Mucosa of descending colon (tissue), 3 donors: Measurements from ENCODE around the gene LGR6. TPM values are rescaled to one million over a fixed set of nuclear protein-coding genes. Genes with fewer than 3 reads are reported as not detected.

Experiments
- ATAC-seq: fragments of 200-7000 bp; cut with Tn5 transposase; one replicate; pipeline ENCODE4 v1.9.1; 2020; ENCODE audit warnings: mild to moderate bottlenecking, moderate library complexity
- DNase-seq, 3 donors: peaks; one replicate each; pipeline ENCODE4 v3.0.0-alpha.2; 2020
- H3K36me3 ChIP-seq: fragments of 200-600 bp; one replicate; pipeline ENCODE4 v1.8.0; 2021; ENCODE audit warnings: low read depth, mild to moderate bottlenecking
- H3K4me1 ChIP-seq: fragments of 200-600 bp; one replicate; pipeline ENCODE4 v1.8.0; 2021; ENCODE audit warnings: low read depth, mild to moderate bottlenecking
- H3K4me3 ChIP-seq: fragments of 200-600 bp; one replicate; pipeline ENCODE4 v1.8.0; 2021; ENCODE audit warnings: mild to moderate bottlenecking
- H3K9me3 ChIP-seq: fragments of 200-600 bp; one replicate; pipeline ENCODE4 v1.8.0; 2021; ENCODE audit warnings: mild to moderate bottlenecking
- intact Hi-C, 2 donors: fragments of 100-400 bp; cut with DNase I in 1 of 2; cut with micrococcal nuclease in 1 of 2; formaldehyde crosslinking; loops; one replicate each; pipeline versions ENCODE4 v1.11.0 to v1.11.1; 2022; cut with DNase I, micrococcal nuclease
- total RNA-seq, 3 donors: library from RNA; stranded (reverse); fragmentation: NEBNext Ultra II Directional in 2 of 3; extraction: Animal tissue kit (Norgen Biotek cat#: 25700) in 2 of 3; gene quantifications; one replicate each; pipeline versions ENCODE4 v1.2.1 to v1.2.4, GENCODE V29; 2021 to 2023
- TF ChIP-seq, protein P1 (sequence below): fragments of 200-600 bp; IDR thresholded peaks from one replicate; pipeline ENCODE4 v1.8.0; 2022; ENCODE audit warnings: antibody characterized with exemption, mild to moderate bottlenecking
- donor health status: DM: no; HTN: no; CAD: no; lungs with moderate emphysema.
- donor health status: DM: no; HTN: no; CAD: no.
- donor health status: DM: no; HTN: yes; CAD: no.

Gene LGR6
- total RNA-seq, 3 donors from 2014 or later = 0.66 to 4.2 (median 1.3) TPM

DNA sequence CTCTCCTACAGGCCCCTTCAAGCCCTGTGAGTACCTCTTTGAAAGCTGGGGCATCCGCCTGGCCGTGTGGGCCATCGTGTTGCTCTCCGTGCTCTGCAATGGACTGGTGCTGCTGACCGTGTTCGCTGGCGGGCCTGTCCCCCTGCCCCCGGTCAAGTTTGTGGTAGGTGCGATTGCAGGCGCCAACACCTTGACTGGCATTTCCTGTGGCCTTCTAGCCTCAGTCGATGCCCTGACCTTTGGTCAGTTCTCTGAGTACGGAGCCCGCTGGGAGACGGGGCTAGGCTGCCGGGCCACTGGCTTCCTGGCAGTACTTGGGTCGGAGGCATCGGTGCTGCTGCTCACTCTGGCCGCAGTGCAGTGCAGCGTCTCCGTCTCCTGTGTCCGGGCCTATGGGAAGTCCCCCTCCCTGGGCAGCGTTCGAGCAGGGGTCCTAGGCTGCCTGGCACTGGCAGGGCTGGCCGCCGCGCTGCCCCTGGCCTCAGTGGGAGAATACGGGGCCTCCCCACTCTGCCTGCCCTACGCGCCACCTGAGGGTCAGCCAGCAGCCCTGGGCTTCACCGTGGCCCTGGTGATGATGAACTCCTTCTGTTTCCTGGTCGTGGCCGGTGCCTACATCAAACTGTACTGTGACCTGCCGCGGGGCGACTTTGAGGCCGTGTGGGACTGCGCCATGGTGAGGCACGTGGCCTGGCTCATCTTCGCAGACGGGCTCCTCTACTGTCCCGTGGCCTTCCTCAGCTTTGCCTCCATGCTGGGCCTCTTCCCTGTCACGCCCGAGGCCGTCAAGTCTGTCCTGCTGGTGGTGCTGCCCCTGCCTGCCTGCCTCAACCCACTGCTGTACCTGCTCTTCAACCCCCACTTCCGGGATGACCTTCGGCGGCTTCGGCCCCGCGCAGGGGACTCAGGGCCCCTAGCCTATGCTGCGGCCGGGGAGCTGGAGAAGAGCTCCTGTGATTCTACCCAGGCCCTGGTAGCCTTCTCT, 124.6 kb downstream of the LGR6 start:
- Histone ChIP-seq H3K4me1 (no peaks in the 10 kb centered on the region), H3K36me3 (no peaks in the 10 kb centered on the region), H3K4me3 (no peak overlapping the region), H3K9me3 (no peaks in the 10 kb centered on the region)
- intact Hi-C loops = loop anchor here (5.0 to 10.0 kb wide), 2 partner anchors 131 to 133 kb away; no protein-coding TSS in a partner anchor
- DNase-seq (no peak), ATAC-seq (no peak)
- TF ChIP-seq, protein P1, sequence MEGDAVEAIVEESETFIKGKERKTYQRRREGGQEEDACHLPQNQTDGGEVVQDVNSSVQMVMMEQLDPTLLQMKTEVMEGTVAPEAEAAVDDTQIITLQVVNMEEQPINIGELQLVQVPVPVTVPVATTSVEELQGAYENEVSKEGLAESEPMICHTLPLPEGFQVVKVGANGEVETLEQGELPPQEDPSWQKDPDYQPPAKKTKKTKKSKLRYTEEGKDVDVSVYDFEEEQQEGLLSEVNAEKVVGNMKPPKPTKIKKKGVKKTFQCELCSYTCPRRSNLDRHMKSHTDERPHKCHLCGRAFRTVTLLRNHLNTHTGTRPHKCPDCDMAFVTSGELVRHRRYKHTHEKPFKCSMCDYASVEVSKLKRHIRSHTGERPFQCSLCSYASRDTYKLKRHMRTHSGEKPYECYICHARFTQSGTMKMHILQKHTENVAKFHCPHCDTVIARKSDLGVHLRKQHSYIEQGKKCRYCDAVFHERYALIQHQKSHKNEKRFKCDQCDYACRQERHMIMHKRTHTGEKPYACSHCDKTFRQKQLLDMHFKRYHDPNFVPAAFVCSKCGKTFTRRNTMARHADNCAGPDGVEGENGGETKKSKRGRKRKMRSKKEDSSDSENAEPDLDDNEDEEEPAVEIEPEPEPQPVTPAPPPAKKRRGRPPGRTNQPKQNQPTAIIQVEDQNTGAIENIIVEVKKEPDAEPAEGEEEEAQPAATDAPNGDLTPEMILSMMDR = no peak

DNA sequence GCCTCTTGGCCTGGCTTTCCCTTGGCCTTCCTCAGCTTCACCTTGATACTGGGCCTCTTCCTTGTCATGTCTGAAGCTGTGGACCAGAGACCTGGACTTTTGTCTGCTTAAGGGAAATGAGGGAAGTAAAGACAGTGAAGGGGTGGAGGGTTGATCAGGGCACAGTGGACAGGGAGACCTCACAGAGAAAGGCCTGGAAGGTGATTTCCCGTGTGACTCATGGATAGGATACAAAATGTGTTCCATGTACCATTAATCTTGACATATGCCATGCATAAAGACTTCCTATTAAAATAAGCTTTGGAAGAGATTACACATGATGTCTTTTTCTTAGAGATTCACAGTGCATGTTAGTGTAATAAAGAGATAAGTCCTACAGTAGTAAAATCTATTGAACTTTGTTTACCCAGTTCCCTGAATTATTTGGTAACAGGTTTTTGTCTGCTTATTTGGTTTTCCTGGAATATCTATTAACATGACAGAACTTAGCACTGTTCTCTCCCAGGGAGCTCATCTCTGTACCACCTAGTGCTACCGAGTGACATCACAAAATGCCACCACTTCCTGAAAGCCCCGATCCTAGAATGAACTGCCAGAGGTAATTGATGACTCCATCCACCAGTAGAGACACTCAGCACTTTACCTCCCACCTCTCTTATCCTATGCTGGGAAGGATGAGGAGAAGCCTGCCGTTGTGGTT, 125.9 kb downstream of the LGR6 start:
- ATAC-seq (no peak), DNase-seq (no peak)
- TF ChIP-seq, protein P1 = no peak
- Histone ChIP-seq H3K9me3 (no peaks in the 10 kb centered on the region), H3K4me3 (no peak overlapping the region), H3K36me3 (no peaks in the 10 kb centered on the region), H3K4me1 (no peaks in the 10 kb centered on the region)
- intact Hi-C loops = loop anchor here (5.0 to 10.0 kb wide), 2 partner anchors 132 to 135 kb away; no protein-coding TSS in a partner anchor

GRCh38 chr1:202320081-202320405, 126.4 kb downstream of the LGR6 start:
- Histone ChIP-seq H3K9me3 (no peaks in the 10 kb centered on the region), H3K4me3 (no peak overlapping the region), H3K36me3 (no peaks in the 10 kb centered on the region), H3K4me1 (no peaks in the 10 kb centered on the region)
- intact Hi-C loops = no loop called here
- ATAC-seq (no peak), DNase-seq (no peak)
- TF ChIP-seq, protein P1 = no peak

DNA sequence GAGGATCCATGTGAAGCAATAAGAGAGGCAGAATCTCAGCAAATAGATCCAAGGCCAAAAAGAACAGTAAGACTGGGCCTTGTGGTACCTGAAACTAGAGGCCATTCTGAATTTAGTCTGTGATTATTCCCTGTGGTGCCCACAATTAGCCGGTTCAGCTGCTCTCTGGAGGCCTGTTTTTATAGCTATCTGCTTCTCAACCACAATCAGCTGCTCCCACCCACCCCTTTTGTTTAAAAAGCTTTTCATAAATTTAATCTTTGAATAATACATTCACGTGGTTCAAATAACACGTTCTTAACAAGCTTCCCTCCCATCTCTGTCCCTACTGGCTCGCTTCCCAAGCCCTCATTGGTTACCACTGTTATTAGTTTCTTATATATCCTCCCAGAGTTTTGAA, 130.1 kb downstream of the LGR6 start:
- TF ChIP-seq, protein P1 = no peak
- DNase-seq = no peak
- ATAC-seq = no peak
- H3K4me3 ChIP-seq = no peak overlapping the region
- H3K4me1 ChIP-seq = no peaks in the 10 kb centered on the region
- H3K9me3 ChIP-seq = no peaks in the 10 kb centered on the region
- intact Hi-C loops = no loop called here
- no peaks in the 10 kb centered on the region for H3K36me3 ChIP-seq

DNA sequence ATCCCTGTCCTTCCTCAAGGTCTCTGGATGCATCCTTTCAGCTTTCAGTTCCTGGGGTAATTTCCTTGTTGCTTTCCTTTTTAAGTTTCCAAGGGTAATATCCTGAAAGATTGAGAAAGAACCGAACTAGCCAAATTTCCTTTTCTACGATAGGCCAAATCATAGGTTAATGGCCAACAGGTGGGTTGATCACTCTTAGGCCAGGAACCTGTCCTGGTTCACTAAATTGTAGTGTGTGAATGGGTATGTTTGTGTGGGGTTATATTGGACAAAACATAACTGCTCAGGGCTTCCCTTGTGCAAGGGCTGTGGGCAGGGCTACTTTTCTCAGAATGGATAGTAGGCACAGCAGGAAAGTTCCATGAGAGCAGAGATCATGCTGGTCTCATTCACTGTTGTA, 131.0 kb downstream of the LGR6 start:
- TF ChIP-seq, protein P1 = no peak
- intact Hi-C loops = no loop called here
- H3K9me3 ChIP-seq = no peaks in the 10 kb centered on the region

More for the DNA sequence above, 131.0 kb downstream of the LGR6 start:
- no peak for ATAC-seq
- Histone ChIP-seq H3K4me1 (no peaks in the 10 kb centered on the region), H3K4me3 (no peak overlapping the region), H3K36me3 (no peaks in the 10 kb centered on the region)
- DNase-seq = no peak
